Peyer's patch (tissue), 4 donors: ENCODE measurements around the gene FAM171A1.

Experiments
- CTCF ChIP-seq, 6 experiments: fragments of 450-650 bp in 4 of 6; fragments of 200-600 bp in 2 of 6; sonication (generic) in 1 of 6; IDR thresholded peaks; one replicate each; pipeline ENCODE4 v1.5.1; 2017 to 2019; ENCODE audit warnings: antibody characterized with exemption in 6 of 6, mild to moderate bottlenecking in 3 of 6, moderate library complexity in 1 of 6
- POLR2A ChIP-seq, 2 donors: fragments of 450-650 bp; IDR thresholded peaks; one replicate each; pipeline ENCODE4 v1.5.1; 2017; ENCODE audit warnings: antibody characterized with exemption in 2 of 2, mild to moderate bottlenecking in 2 of 2, moderate library complexity in 2 of 2

GRCh38 chr10:15188603-15189002 is 182.5 kb downstream of the FAM171A1 start:
- no peak for TF ChIP-seq CTCF (IDR thresholded peaks at IDR 0.05)
- TF ChIP-seq POLR2A (IDR thresholded peaks at IDR 0.05) = no peak
